Activated T-helper 9 cell treated with anti-CD3 and anti-CD28 coated beads, Interleukin-2, amount 50 U/mL, for 16 hours (primary cell): ENCODE data around the gene BOLA1.
"Not testable (repeated sequence)": the region's sequence is repeated elsewhere in the genome, so short reads cannot be mapped to it uniquely, and the experiment has no call there.

Experiments
- DNase-seq: peaks from one replicate; pipeline ENCODE4 v3.0.0-alpha.2; 2020; ENCODE audit warnings: low read depth

BOLA1 gene, protein sequence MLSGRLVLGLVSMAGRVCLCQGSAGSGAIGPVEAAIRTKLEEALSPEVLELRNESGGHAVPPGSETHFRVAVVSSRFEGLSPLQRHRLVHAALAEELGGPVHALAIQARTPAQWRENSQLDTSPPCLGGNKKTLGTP

GRCh38 chr1:149899460-149900284 is at the start of gene BOLA1:
Gene BOLA1, plus strand, starts transcription at chr1:149899568. Its CDS starts 492 bp downstream, at chr1:149900060.
- peak; percentile 71 for DNase-seq

GRCh38 chr1:149849947-149850360 is 49.4 kb upstream of the BOLA1 start:
- DNase-seq, result no peak

DNA sequence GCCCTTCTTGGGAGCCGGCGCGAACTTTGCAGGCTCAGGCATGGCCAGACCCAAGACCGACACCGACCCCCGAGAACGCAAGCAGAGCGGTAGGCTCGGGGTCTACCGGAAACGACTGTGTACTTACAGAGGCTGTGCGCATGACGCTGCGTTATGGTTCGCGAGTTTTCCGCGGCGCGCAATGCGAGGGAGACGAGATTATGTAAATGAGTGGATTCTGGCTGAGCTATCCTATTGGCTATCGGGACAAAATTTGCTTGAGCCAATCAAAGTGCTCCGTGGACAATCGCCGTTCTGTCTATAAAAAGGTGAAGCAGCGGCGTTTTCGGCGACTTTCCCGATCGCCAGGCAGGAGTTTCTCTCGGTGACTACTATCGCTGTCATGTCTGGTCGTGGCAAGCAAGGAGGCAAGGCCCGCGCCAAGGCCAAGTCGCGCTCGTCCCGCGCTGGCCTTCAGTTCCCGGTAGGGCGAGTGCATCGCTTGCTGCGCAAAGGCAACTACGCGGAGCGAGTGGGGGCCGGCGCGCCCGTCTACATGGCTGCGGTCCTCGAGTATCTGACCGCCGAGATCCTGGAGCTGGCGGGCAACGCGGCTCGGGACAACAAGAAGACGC is 48.5 kb upstream of the BOLA1 start:
- DNase-seq, result not testable (repeated sequence)

GRCh38 chr1:149851585-149852213 is 47.7 kb upstream of the BOLA1 start:
- not testable (repeated sequence) for DNase-seq

GRCh38 chr1:149852263-149852662 is 47.1 kb upstream of the BOLA1 start:
- DNase-seq, result not testable (repeated sequence)

DNA sequence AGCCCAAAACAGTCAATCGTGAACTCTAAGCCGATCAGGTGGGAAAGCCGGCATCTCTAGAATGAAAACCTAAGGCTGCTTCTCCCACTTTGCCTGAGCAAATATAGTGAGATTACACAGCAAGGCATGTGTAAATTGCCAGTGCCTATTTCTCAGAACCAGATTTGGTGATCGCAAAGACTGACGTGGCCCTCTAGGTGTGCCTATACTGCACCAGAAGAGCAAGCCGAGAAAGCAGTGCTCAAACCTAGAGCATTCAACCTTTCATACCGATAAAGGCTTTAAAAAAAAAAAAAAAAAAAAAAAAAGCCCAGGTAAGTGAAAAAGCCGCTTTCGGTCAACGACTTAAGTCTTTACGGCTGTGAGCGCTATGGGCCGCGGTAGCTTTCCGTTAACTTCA is 39.1 kb upstream of the BOLA1 start:
- DNase-seq, result not testable (repeated sequence)

- DNase-seq, result not testable (repeated sequence)
These were observed 38.5 kb upstream of the BOLA1 start for GRCh38 chr1:149860684-149861496.

DNA sequence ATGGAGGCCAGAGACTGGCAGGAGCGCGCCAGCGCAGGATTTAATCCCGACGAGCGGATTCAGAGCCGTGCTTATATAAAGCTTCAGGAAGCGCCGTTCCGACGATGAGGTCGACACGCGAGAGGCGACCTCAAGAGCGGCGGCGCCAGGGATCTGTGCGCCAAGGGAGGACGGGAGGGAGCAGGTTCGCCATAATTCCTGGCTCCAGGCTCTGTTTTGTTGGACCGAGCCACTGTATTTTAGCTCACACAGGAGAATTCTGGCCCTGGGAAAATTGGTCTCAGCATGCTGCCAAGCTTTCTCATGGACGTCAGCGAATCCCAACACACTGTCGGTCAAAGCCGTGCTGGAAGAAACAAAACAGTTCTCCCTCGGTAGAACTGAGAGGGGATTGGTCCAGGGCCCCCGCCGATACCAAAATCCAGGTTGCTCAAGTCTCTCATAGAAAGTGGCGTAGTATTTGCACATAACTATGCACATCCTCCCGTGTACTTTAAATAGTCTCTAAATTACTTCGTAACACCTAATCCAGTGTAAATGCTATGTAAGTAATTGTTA is 37.8 kb upstream of the BOLA1 start:
- DNase-seq, result not testable (repeated sequence)

GRCh38 chr1:149866887-149867286 is 32.5 kb upstream of the BOLA1 start:
- not testable (repeated sequence) for DNase-seq

DNA sequence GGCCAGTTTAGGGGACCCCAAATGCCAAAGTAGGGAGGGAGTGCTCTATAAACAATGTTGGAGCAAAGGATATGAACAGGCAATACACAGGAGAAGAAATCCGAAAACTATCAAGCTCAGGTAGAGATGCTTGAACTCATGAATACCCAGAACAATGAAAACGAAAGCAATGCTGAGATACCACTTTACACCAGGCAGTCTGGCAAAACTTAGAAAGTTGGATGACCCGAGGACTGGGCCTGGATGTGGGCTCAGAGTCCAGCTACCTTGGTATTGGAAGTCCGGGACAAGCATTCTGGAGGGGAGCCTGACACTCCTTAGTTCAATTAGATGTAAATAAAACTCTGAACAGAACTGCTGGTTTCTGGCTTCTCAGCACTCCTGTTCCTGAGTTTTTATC is 26.3 kb upstream of the BOLA1 start:
- DNase-seq, result not testable (repeated sequence)

DNA sequence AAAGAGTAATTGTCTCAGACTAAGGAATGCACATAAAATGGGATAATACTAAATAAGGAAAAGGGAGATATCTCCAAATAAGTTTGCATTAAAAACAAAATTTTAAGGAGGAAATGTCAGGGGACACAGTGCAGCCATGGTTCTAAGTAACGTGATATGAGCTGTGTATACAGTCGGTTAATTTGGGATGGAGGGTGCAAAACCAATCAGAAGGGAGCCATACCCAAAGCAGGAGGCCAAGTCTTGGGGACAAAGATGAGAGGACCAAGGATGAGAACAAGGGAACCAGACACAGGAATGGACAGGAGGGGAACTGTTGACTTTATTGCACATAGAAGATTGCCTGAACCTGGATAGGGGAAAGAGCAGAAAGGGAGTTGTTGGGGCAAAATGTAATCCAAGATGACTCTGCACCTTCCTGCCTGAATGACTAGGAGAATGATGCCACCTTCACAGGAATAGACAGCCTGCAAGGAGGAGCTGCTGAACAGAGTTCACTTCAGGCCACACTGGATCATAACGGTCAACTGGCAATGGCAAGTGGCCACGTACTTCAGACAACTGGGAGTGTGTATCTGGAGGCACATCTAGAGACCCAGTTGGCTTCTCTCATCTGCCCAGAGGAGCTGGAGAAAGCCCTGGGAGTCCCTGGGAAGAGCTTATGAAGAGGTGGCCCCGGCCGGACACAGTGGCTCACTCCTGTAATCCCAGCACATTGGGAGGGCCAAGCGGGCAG is 22.0 kb upstream of the BOLA1 start:
- DNase-seq, result no peak

DNA sequence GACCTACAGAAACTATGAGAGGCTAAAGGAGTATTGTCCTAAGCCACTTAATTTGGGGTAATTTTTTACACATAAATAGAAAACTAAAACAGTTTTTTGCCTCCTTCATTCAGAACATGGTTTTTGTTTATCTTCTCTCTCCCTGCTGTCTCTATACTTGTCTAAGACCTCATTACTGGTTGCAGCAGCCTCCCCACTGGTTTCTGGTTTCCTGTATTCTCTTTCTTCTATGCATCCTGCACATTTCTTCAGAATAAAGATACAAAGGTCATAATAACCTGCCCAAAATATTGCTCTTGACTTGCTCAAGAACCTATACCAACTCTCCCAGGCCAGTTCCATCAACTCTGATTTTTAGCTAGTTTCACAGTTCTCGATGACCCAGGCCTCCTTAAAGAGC is 19.8 kb upstream of the BOLA1 start:
- no peak for DNase-seq

DNA sequence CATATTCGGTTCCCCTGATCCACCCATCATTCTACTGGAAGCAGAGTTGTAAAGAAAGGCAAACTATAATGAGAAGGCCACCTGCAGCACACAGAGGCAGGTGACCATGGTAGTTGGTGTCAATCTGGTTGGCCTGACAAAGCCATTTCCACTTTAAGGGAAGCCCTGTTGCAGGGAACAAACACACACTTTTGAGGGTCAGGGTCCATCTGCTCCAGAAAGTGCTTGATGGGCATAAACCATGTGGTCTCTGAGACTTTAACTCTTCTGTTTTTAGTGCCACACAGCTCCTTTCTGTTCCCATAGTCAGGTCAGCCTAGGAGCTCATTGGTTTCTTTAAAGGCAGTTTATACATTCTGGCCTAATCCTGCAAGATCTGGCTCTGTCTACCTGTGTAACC is 17.5 kb upstream of the BOLA1 start:
- no peak for DNase-seq

DNA sequence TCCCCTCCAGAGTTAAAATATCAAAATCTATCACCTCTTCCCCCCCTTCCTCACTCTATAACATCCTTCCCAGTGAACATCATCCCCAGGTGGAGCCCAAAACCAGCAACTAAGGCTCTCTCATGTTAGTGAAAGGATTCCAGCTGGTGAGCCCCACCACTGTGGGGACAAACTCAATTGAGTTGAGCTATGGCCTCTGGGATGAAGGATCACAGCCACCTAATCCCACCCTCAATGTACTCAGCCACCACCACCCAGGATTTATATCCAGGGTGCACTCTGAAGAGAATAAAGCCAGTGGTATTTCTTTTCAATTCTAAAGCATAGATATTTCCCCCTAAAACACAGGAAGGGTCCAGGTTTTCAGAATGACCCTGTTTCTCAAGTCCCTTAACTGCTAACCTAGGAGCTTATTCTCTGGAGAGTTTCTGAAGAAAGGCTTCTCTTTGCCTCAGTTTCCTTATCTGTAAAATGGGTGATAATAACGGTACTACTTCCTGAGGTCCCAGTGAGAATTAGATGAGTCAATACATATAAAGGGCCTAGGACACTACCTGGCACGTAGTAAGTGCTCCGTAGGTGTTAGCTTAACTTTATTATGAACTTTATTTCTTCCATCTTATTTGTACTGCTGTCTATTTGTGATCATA is 15.6 kb upstream of the BOLA1 start:
- no peak for DNase-seq

GRCh38 chr1:149884433-149885338 is 14.7 kb upstream of the BOLA1 start:
- no peak for DNase-seq

- peak; percentile 47 for DNase-seq
These were observed 13.8 kb upstream of the BOLA1 start for GRCh38 chr1:149885339-149886120.

- DNase-seq, result peak; percentile 9
These were observed 13.3 kb upstream of the BOLA1 start for GRCh38 chr1:149886121-149886395.

DNA sequence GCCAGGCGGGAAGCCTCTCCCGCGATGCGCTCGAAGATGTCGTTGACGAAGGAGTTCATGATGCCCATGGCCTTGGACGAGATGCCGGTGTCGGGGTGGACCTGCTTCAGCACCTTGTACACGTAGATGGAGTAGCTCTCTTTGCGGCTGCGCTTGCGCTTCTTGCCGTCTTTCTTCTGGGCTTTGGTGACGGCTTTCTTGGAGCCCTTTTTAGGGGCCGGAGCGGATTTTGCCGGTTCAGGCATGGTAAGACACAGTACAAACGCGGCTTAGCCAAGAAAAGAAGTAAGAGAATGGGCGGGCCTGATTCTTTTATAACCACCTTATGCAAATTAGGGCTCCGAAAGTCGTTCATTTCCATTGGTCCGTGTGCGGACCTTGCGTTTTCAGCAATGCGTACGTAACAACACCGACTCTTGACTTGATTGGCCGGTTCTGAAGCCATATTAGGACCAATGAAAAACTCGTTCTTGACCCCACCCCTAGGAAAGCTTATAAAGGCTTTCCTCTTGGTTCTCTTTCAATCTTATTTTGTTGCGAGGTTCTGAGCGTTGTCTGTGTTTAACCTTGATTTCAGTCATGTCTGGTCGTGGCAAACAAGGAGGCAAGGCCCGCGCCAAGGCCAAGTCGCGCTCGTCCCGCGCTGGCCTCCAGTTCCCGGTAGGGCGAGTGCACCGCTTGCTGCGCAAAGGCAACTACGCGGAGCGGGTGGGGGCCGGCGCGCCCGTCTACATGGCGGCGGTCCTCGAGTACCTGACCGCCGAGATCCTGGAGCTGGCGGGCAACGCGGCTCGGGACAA is 12.8 kb upstream of the BOLA1 start:
- DNase-seq, result peak; percentile 66
